Measurements from ENCODE around the gene ANK2. TPM values are rescaled to one million over a fixed set of nuclear protein-coding genes. Genes with fewer than 3 reads are reported as not detected.

ANK2 gene
- total and polyA plus RNA-seq, 12 donors, result 21.9 to 373 (median 298) TPM

GRCh38 chr4:113378836-113379235 lies 329.4 kb downstream of the ANK2 start:
- WGBS, 2 donors, result 93 to 97% methylated on average over 1 of the region's 1 CpG
- no peak overlapping the region for H3K27ac ChIP-seq
- H3K36me3 ChIP-seq, result peaks cover 0 to 43% (median 3%) of the 10 kb centered on the region in 9 donors
- ATAC-seq (no peak), DNase-seq (no peak)
- H3K27me3 ChIP-seq, result no peaks in the 10 kb centered on the region
- H3K9me3 ChIP-seq, result no peaks in the 10 kb centered on the region
- peaks cover 0 to 32% (median 23%) of the 10 kb centered on the region in 9 donors for H3K4me1 ChIP-seq
- H3K4me3 ChIP-seq, result no peak overlapping the region
- intact Hi-C loops (cut with DNase I), result no loop called here
- no peak for TF ChIP-seq CTCF (IDR thresholded peaks at IDR 0.05)

GRCh38 chr4:113382704-113383103 lies 333.3 kb downstream of the ANK2 start:
- intact Hi-C loops (cut with DNase I), result no loop called here
- WGBS, 2 donors, result 58 to 70% methylated on average over 1 of the region's 1 CpG
- H3K4me1 ChIP-seq, result peaks cover 0 to 44% (median 33%) of the 10 kb centered on the region in 9 donors

GRCh38 chr4:113383111-113383785 lies 333.8 kb downstream of the ANK2 start:
- Histone ChIP-seq H3K27me3 (no peaks in the 10 kb centered on the region), H3K4me3 (no peak overlapping the region), H3K9me3 (no peaks in the 10 kb centered on the region), H3K27ac (peak overlapping the region in 9 of 10 donors; percentile 20 to 82 (median 63)), H3K36me3 (peaks cover 0 to 33% (median 0%) of the 10 kb centered on the region in 9 donors), H3K4me1 (peaks cover 0 to 44% (median 33%) of the 10 kb centered on the region in 9 donors)
- intact Hi-C loops (cut with DNase I), result no loop called here
- 45 to 47% methylated on average over 5 of the region's 5 CpGs for WGBS, 2 donors
- DNase-seq (peak in 1 of 2 donors; percentile 55), ATAC-seq (peak; percentile 54 to 86 (median 78))
- TF ChIP-seq CTCF (IDR thresholded peaks at IDR 0.05), result no peak

More at GRCh38 chr4:113382704-113383103, 333.3 kb downstream of the ANK2 start:
- DNase-seq (no peak), ATAC-seq (peak in 5 of 8 donors; percentile 3 to 30 (median 12))
- Histone ChIP-seq H3K9me3 (no peaks in the 10 kb centered on the region), H3K36me3 (peaks cover 0 to 33% (median 0%) of the 10 kb centered on the region in 9 donors), H3K27me3 (no peaks in the 10 kb centered on the region), H3K27ac (peak overlapping the region in 9 of 10 donors; percentile 20 to 82 (median 63)), H3K4me3 (no peak overlapping the region)
- no peak for TF ChIP-seq CTCF (IDR thresholded peaks at IDR 0.05)

GRCh38 chr4:113384600-113384999 lies 335.1 kb downstream of the ANK2 start:
- no peak for TF ChIP-seq CTCF (IDR thresholded peaks at IDR 0.05)
- H3K27me3 ChIP-seq, result no peaks in the 10 kb centered on the region
- no peak for ATAC-seq
- H3K9me3 ChIP-seq, result no peaks in the 10 kb centered on the region
- no peak for DNase-seq
- peak overlapping the region in 7 of 10 donors; percentile 45 to 82 (median 63) for H3K27ac ChIP-seq
- intact Hi-C loops (cut with DNase I), result no loop called here
- no peak overlapping the region for H3K4me3 ChIP-seq
- WGBS, 2 donors, result 64 to 77% methylated on average over 5 of the region's 5 CpGs
- H3K4me1 ChIP-seq, result peaks cover 0 to 44% (median 33%) of the 10 kb centered on the region in 9 donors
- peaks cover 0 to 20% (median 0%) of the 10 kb centered on the region in 9 donors for H3K36me3 ChIP-seq

Measured in heart right ventricle (tissue), 16 donors.